PFSK-1 (cell line): ENCODE measurements around the gene SLC2A6.

ENCODE experiments used
- POLR2AphosphoS5 ChIP-seq: IDR thresholded peaks from 2 replicates; pipeline ENCODE4 v1.6.1; 2012; ENCODE audit warnings: low read depth, mild to moderate bottlenecking, control low read depth, low read length, moderate library complexity
- REST ChIP-seq, 2 experiments: IDR thresholded peaks; 2 replicates each; pipeline versions ENCODE4 v1.6.1 to v1.8.0; 2011 to 2012; ENCODE audit warnings: low read depth in 2 of 2, low read length in 2 of 2, control low read depth in 1 of 2, inconsistent platforms in 1 of 2, mild to moderate bottlenecking in 1 of 2, moderate library complexity in 1 of 2; ENCODE audit not compliant: insufficient read depth in 1 of 2
- SIN3A ChIP-seq: IDR thresholded peaks from 2 replicates; pipeline ENCODE4 v1.6.1; 2012; ENCODE audit warnings: mild to moderate bottlenecking, low read length, moderate library complexity, borderline replicate concordance; ENCODE audit not compliant: insufficient read depth
- TAF1 ChIP-seq: IDR thresholded peaks from 2 replicates; pipeline ENCODE4 v1.6.1; 2012; ENCODE audit warnings: low read length, control low read depth, borderline replicate concordance; ENCODE audit not compliant: insufficient read depth

GRCh38 chr9:133470427-133470924 lies 8.4 kb downstream of the SLC2A6 start:
- no peak for TF ChIP-seq REST (IDR thresholded peaks at IDR 0.05; ENCODE audit: insufficient read depth in 1 of 2, low read depth in 2 of 2, low read length in 2 of 2)
- TF ChIP-seq POLR2AphosphoS5: peak; percentile 34; the same call in 1 of the 2 replicates
- TF ChIP-seq TAF1: no peak
- no peak for TF ChIP-seq SIN3A
